Lower leg skin (tissue), 3 donors: ENCODE results near the gene RNF113A.

Experiments
- CTCF ChIP-seq, 3 donors: fragments of 450-650 bp; IDR thresholded peaks; one replicate each; pipeline ENCODE4 v1.5.1; 2016; ENCODE audit warnings: antibody characterized with exemption in 3 of 3, mild to moderate bottlenecking in 3 of 3, moderate library complexity in 2 of 3
- POLR2A ChIP-seq, 2 donors: fragments of 450-650 bp; IDR thresholded peaks; one replicate each; pipeline ENCODE4 v1.6.1; 2016 to 2017; ENCODE audit warnings: antibody characterized with exemption in 2 of 2, mild to moderate bottlenecking in 1 of 2, moderate library complexity in 1 of 2

DNA sequence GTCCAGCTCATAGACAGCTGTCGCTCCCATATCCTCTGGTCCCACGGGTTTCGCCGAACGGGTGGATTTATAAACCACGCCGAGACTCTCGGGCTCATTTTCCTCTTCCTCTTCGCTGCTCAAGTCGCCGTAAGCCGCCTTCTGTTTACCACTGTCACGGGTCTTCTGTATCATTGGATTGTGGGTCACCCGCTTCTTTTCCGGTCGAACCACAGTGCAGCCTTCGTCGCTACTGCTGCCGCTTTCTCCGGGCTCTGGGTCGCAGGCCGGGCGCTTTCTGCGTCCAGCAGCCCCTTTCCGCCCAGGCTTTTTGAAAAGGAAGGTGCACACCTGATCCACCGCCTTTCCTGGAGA, 311 bp downstream of the RNF113A start:
- no peak for TF ChIP-seq CTCF (IDR thresholded peaks at IDR 0.05)
- TF ChIP-seq POLR2A (IDR thresholded peaks at IDR 0.05) = no peak
